Epithelial cell of esophagus (primary cell): ENCODE data around the gene DCLRE1A.

Source experiments
- DNase-seq: peaks from one replicate; pipeline ENCODE4 v3.0.0; 2010; ENCODE audit warnings: low read depth
- H3K4me3 ChIP-seq: 2 replicates; pipeline ENCODE4 v1.5.1; 2011; ENCODE audit warnings: mild to moderate bottlenecking, low read length, control low read depth
- TF ChIP-seq, protein P1 (sequence below): IDR thresholded peaks from 2 replicates; pipeline ENCODE4 v1.5.1; 2011; ENCODE audit warnings: low read depth, mild to moderate bottlenecking, low read length, control low read depth, inconsistent platforms; ENCODE audit not compliant: insufficient read depth; ENCODE audit errors: missing control alignments

Gene DCLRE1A

DNA sequence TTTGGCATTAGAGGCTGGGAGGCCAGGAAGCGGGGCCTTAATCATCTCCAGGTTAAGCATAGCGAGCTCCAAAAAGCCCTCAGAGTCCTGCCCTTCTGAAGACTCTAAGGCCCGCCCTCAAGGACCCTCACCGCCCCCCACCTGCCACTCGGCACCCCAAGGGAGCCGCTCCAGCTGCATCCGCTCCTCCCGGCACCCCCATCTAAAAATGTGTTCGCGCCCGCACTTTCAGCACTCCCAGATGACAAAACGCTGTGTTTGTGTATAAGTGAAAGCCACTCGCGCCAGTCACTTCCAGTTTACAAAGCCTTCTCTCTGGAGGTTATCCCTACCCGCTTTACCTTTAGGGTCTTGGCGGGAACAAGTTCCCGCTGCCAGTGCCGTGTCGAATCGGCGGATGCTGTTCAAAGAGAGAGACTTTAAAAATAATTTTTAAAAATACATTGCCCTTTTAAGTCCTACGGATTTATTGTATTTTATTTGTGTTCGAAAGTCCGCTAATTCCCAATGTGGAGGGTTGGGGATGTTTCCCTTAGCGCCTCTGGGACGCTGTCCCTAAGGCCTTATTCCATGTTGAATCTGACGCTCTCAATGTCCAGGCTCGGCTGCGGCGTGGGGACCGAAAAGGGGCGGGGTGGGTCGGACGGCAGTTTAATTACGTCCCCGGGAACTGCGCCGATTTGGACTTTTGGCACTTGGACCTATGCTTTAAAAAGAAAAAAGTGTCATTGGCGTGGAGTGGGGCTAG lies at the start of gene DCLRE1A, which contains the start of gene NHLRC2:
Gene DCLRE1A (minus strand): TSS at position 70 of the 748 bp plus-strand sequence. CDS start 900 bp downstream, outside the sequence.
Gene NHLRC2 (plus strand): TSS at position 649 of the 748 bp plus-strand sequence. CDS start 212 bp downstream, outside the sequence.
- TF ChIP-seq, protein P1, sequence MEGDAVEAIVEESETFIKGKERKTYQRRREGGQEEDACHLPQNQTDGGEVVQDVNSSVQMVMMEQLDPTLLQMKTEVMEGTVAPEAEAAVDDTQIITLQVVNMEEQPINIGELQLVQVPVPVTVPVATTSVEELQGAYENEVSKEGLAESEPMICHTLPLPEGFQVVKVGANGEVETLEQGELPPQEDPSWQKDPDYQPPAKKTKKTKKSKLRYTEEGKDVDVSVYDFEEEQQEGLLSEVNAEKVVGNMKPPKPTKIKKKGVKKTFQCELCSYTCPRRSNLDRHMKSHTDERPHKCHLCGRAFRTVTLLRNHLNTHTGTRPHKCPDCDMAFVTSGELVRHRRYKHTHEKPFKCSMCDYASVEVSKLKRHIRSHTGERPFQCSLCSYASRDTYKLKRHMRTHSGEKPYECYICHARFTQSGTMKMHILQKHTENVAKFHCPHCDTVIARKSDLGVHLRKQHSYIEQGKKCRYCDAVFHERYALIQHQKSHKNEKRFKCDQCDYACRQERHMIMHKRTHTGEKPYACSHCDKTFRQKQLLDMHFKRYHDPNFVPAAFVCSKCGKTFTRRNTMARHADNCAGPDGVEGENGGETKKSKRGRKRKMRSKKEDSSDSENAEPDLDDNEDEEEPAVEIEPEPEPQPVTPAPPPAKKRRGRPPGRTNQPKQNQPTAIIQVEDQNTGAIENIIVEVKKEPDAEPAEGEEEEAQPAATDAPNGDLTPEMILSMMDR: no peak
- H3K4me3 ChIP-seq: peak within 1 kb of the TSS; percentile 79
- peak; percentile 79 for DNase-seq

DNA sequence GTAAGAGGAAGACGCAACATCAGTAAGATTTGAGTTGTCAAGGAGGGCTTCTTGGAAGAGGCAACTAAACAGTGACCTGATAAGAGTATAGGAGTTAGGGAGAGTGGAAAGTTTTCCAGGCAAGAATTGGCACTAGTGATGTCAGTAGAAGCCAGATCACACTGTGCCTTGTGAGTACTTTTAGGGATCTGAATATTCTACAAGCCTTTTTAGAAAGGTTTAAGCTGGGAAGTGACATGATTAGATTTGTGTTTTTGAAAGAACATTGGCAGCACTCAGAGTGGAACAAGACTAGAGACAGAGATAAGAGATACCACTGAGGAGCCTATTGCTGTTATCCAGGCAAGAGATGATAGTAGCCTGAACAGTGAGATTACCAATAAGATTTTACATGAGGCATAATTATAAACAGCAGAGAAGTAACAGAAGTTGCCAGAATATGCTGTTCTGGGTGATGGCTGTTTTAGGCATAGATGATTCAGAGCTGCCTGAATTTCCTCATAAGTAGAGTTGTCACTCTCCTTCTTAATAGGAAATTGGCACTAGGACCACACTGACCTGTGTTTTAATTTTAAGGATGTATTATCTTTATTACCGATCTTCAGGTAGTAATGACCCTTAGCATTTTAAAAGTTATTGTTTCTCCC lies 46.2 kb upstream of the DCLRE1A start:
- no peak for DNase-seq
- TF ChIP-seq, protein P1: no peak
- no peak overlapping the region for H3K4me3 ChIP-seq

DNA sequence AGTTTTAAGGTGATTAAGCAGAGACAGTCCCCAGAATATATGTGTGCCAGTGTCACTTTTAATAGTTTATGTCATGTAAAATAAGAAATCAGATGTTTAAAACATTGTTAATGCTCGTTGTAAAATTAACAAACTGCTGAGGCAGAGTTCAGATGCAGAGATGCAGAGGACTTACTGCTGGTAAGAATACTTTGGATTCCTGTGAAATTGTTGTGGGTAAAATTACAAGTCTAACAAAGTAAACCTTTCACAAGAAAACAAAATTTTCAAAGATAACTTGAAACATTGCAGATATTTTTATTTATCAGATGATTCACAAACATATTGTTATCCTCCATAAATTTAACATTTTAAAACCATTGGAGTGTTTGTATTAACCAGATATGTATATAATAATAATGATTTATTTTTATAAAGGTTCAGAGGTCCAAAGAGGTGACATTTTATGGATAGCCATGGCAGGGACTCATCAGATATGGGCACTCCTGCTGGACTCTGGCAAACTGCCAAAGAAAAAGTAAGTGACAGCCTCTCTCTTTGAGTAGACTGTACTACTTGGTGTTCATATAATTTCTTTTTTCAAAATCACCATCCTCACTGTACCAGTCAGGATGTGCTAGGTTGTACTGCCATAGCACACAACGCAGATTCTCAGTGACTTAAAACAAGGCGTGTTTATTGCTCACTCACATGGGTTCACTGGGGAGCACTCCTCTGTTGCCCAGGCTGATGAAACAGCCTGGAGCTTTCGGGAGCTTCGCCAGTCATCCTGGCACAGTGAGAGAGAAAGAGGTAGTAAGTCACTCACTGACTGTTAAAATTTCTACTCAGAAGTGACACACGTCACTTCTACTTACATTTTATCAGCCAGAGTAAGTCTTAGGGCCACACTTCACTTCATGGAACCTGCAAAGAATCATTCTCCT lies 44.1 kb upstream of the DCLRE1A start:
- TF ChIP-seq, protein P1: no peak
- no peak overlapping the region for H3K4me3 ChIP-seq
- no peak for DNase-seq

- peak; percentile 79 for DNase-seq
- H3K4me3 ChIP-seq: no peak overlapping the region
- TF ChIP-seq, protein P1: no peak
These were observed 41.1 kb upstream of the DCLRE1A start for GRCh38 chr10:113895018-113895417.

- TF ChIP-seq, protein P1: no peak
- DNase-seq: no peak
- no peak overlapping the region for H3K4me3 ChIP-seq
These were observed 40.7 kb upstream of the DCLRE1A start for GRCh38 chr10:113894581-113894980.

DNA sequence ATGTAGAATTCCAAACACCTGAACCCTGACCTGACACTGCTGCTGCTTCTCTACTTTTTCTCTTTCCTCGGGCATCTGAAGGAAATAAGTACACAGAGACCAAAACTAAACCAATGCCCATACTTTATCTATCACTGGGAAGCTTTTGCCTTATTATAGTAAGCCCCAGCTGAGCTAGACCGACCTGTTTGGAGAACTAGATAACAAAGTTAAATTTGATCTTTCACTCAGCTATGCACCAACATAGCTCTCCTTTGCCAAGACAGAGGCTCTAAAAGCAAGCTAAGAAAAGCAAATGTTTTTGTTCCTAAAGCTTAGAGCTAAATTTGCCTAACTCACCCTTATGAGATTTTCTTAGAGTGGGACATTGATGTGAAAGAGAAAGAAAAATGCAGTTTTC lies 39.7 kb upstream of the DCLRE1A start:
- TF ChIP-seq, protein P1: no peak
- H3K4me3 ChIP-seq: no peak overlapping the region
- no peak for DNase-seq
